K562 (cell line): Measurements from ENCODE around the gene NLGN2. TPM values are rescaled to one million over a fixed set of nuclear protein-coding genes. Genes with fewer than 3 reads are reported as not detected.
A peak's percentile ranks its signal among the peaks of the same experiment; 100 is the strongest.

Experiments used
- AFF4 ChIP-seq: sonication (generic); formaldehyde crosslinking; IDR thresholded peaks from 2 replicates; pipeline ENCODE4 v1.8.0; 2023; ENCODE audit warnings: mild to moderate bottlenecking, missing genetic modification reagents
- ELF4 ChIP-seq: fragments of 450-650 bp; formaldehyde crosslinking; IDR thresholded peaks from 2 replicates; pipeline ENCODE4 v1.4.0; 2022; ENCODE audit warnings: missing genetic modification characterization
- HNRNPL ChIP-seq: fragments of 200-400 bp; formaldehyde crosslinking; IDR thresholded peaks from 2 replicates; pipeline ENCODE4 v1.6.1; 2017; ENCODE audit warnings: low read depth, mild to moderate bottlenecking, low read length
- HNRNPUL1 ChIP-seq: fragments of 200-400 bp; formaldehyde crosslinking; IDR thresholded peaks from 2 replicates; pipeline ENCODE4 v1.6.1; 2017; ENCODE audit warnings: low read length
- MYC ChIP-seq, 2 experiments: fragments of 250-450 bp in 1 of 2; sonication (Bioruptor Pico) in 1 of 2; IDR thresholded peaks; 2 replicates each; pipeline versions ENCODE4 v1.5.1 to v1.6.1; 2012 to 2021; ENCODE audit warnings: low read depth in 2 of 2, borderline replicate concordance in 1 of 2, improper control_type of control experiment in 1 of 2, low read length in 1 of 2, mild to moderate bottlenecking in 1 of 2, moderate library complexity in 1 of 2
- PHF21A ChIP-seq: fragments of 450-650 bp; IDR thresholded peaks from 2 replicates; pipeline ENCODE4 v1.6.1; 2017; ENCODE audit warnings: low read depth, borderline replicate concordance
- PYGO2 ChIP-seq: fragments of 450-650 bp; IDR thresholded peaks from 2 replicates; pipeline ENCODE4 v1.6.1; 2016; ENCODE audit warnings: mild to moderate bottlenecking, missing genetic modification characterization, moderate library complexity, missing compliant biosample characterization
- USF2 ChIP-seq: sonication (generic); formaldehyde crosslinking; IDR thresholded peaks from 2 replicates; pipeline ENCODE4 v1.5.0; 2020; ENCODE audit warnings: missing genetic modification reagents
- ZNF253 ChIP-seq: fragments of 250-450 bp; sonication (Bioruptor Pico); conservative IDR thresholded peaks from 2 replicates; pipeline ENCODE4 v1.6.1; 2021; ENCODE audit warnings: mild to moderate bottlenecking
- polyA plus RNA-seq, 8 experiments: library from polyadenylated mRNA; depleted of rRNA in 4 of 8; stranded (reverse) in 5 of 8; unstranded in 3 of 8; fragments of >200 nt; fragmentation: Nextera tagmentation in 2 of 8; fragmentation: Illumina TruSeq in 1 of 8; extraction: Ambion mirVana in 2 of 8; extraction: Trizol in 1 of 8; gene quantifications; 2 replicates each; pipeline versions ENCODE4 v1.2.1 to v1.2.3, GENCODE V29; 2011 to 2014; ENCODE audit warnings: inconsistent platforms in 1 of 8, missing spikeins in 1 of 8
- total RNA-seq, 7 experiments: library from RNA; depleted of rRNA in 6 of 7; stranded (reverse); fragments of >200 nt in 6 of 7; fragmentation: Illumina TruSeq in 2 of 7; extraction: Trizol in 2 of 7; gene quantifications; 2 replicates each; pipeline versions ENCODE4 v1.2.1 to v1.2.3, GENCODE V29; 2011 to 2021; ENCODE audit warnings: low replicate concordance in 1 of 7
- TF ChIP-seq, protein P1 (sequence below), 2 experiments: IDR thresholded peaks; 2 replicates each; pipeline ENCODE4 v1.6.1; 2011; ENCODE audit warnings: borderline replicate concordance in 1 of 2, control low read depth in 1 of 2, low read depth in 1 of 2, low read length in 1 of 2, mild to moderate bottlenecking in 1 of 2, mixed read lengths in 1 of 2, moderate library complexity in 1 of 2; ENCODE audit not compliant: insufficient read depth in 1 of 2, insufficient read length in 1 of 2, poor library complexity in 1 of 2, severe bottlenecking in 1 of 2; ENCODE audit errors: extremely low read depth in 1 of 2
- TF ChIP-seq, protein P2 (sequence below): sonication (generic); formaldehyde crosslinking; IDR thresholded peaks from 2 replicates; pipeline ENCODE4 v1.8.0; 2022; ENCODE audit warnings: missing genetic modification reagents, mild to moderate bottlenecking, borderline replicate concordance
- TF ChIP-seq, protein P3 (sequence below): sonication (generic); formaldehyde crosslinking; IDR thresholded peaks from 2 replicates; pipeline ENCODE4 v1.8.0; 2022; ENCODE audit warnings: mild to moderate bottlenecking, missing genetic modification reagents

NLGN2 gene
- total and polyA plus RNA-seq, 9 of the 15 experiments (the other 6 are each of a cell fraction or from before 2014, with no cell fraction given), result 0.11 to 7.8 (median 0.77) TPM

GRCh38 chr17:7403977-7404736, 3.5 kb upstream of the NLGN2 start, which contains the start of gene TMEM256 (continued):
- TF ChIP-seq, protein P1, sequence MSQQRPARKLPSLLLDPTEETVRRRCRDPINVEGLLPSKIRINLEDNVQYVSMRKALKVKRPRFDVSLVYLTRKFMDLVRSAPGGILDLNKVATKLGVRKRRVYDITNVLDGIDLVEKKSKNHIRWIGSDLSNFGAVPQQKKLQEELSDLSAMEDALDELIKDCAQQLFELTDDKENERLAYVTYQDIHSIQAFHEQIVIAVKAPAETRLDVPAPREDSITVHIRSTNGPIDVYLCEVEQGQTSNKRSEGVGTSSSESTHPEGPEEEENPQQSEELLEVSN (IDR thresholded peaks at IDR 0.05; ENCODE audit: borderline replicate concordance in 1 of 2, extremely low read depth in 1 of 2, insufficient read depth in 1 of 2, insufficient read length in 1 of 2, low read depth in 1 of 2, low read length in 1 of 2, poor library complexity in 1 of 2, severe bottlenecking in 1 of 2), result no peak
- TF ChIP-seq USF2 (no peak), ELF4 (CRISPR knock-in tag) (no peak), PYGO2 (no peak), PHF21A (no peak), HNRNPL (no peak), MYC (IDR thresholded peaks at IDR 0.05; ENCODE audit: low read depth, low read length) (no peak), MYC (CRISPR knock-in tag; IDR thresholded peaks at IDR 0.05; ENCODE audit: borderline replicate concordance, low read depth) (no peak), HNRNPUL1 (no peak), AFF4 (CRISPR knock-in tag) (peak; percentile 36; the same call in 1 of the 2 replicates), ZNF253 (CRISPR knock-in tag) (no peak)
- TF ChIP-seq, protein P2, sequence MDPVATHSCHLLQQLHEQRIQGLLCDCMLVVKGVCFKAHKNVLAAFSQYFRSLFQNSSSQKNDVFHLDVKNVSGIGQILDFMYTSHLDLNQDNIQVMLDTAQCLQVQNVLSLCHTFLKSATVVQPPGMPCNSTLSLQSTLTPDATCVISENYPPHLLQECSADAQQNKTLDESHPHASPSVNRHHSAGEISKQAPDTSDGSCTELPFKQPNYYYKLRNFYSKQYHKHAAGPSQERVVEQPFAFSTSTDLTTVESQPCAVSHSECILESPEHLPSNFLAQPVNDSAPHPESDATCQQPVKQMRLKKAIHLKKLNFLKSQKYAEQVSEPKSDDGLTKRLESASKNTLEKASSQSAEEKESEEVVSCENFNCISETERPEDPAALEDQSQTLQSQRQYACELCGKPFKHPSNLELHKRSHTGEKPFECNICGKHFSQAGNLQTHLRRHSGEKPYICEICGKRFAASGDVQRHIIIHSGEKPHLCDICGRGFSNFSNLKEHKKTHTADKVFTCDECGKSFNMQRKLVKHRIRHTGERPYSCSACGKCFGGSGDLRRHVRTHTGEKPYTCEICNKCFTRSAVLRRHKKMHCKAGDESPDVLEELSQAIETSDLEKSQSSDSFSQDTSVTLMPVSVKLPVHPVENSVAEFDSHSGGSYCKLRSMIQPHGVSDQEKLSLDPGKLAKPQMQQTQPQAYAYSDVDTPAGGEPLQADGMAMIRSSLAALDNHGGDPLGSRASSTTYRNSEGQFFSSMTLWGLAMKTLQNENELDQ (CRISPR knock-in tag), result no peak
- TF ChIP-seq, protein P3, sequence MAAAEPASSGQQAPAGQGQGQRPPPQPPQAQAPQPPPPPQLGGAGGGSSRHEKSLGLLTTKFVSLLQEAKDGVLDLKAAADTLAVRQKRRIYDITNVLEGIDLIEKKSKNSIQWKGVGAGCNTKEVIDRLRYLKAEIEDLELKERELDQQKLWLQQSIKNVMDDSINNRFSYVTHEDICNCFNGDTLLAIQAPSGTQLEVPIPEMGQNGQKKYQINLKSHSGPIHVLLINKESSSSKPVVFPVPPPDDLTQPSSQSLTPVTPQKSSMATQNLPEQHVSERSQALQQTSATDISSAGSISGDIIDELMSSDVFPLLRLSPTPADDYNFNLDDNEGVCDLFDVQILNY, result no peak
